ENCODE measurements around the gene EPOP.
A peak's percentile ranks its signal among the peaks of the same experiment; 100 is the strongest.

EPOP gene

GRCh38 chr17:38667099-38667786 lies 7.5 kb downstream of the EPOP start:
- DNase-seq (ENCODE audit: low spot score), result peak; percentile 83
- TF ChIP-seq CTCF (IDR thresholded peaks at IDR 0.05; ENCODE audit: borderline replicate concordance, control extremely low read depth, extremely low read depth, insufficient read depth, missing control alignments), result peak; percentile 99
- in situ Hi-C loops (cut with MboI; ENCODE audit: low sequenced_read_pairs, unreplicated experiment), result loop anchor here (10.0 kb wide), 2 partner anchors 82 to 162 kb away; no protein-coding TSS in a partner anchor

- TF ChIP-seq CTCF (IDR thresholded peaks at IDR 0.05; ENCODE audit: borderline replicate concordance, control extremely low read depth, extremely low read depth, insufficient read depth, missing control alignments), result no peak
- in situ Hi-C loops (cut with MboI; ENCODE audit: low sequenced_read_pairs, unreplicated experiment), result loop anchor here (10.0 kb wide), 2 partner anchors 79 to 159 kb away; no protein-coding TSS in a partner anchor
- no peak for DNase-seq (ENCODE audit: low spot score)
Observed at GRCh38 chr17:38663964-38664644, 10.7 kb downstream of the EPOP start.

- DNase-seq (ENCODE audit: low spot score), result peak; percentile 83
- peak; percentile 86 for TF ChIP-seq CTCF (IDR thresholded peaks at IDR 0.05; ENCODE audit: borderline replicate concordance, control extremely low read depth, extremely low read depth, insufficient read depth, missing control alignments)
- in situ Hi-C loops (cut with MboI; ENCODE audit: low sequenced_read_pairs, unreplicated experiment), result loop anchor here (10.0 kb wide), 2 partner anchors 78 to 158 kb away; no protein-coding TSS in a partner anchor
Observed at GRCh38 chr17:38663125-38663751, 11.5 kb downstream of the EPOP start.

GRCh38 chr17:38660097-38661025 lies 14.4 kb downstream of the EPOP start:
- TF ChIP-seq CTCF (IDR thresholded peaks at IDR 0.05; ENCODE audit: borderline replicate concordance, control extremely low read depth, extremely low read depth, insufficient read depth, missing control alignments), result no peak
- in situ Hi-C loops (cut with MboI; ENCODE audit: low sequenced_read_pairs, unreplicated experiment), result loop anchor here (10.0 kb wide), 2 partner anchors 76 to 156 kb away; no protein-coding TSS in a partner anchor
- peak; percentile 17 for DNase-seq (ENCODE audit: low spot score)

- in situ Hi-C loops (cut with MboI; ENCODE audit: low sequenced_read_pairs, unreplicated experiment), result loop anchor here (10.0 kb wide), 1 partner anchor 225 kb away; no protein-coding TSS in a partner anchor
- no peak for TF ChIP-seq CTCF (IDR thresholded peaks at IDR 0.05; ENCODE audit: borderline replicate concordance, control extremely low read depth, extremely low read depth, insufficient read depth, missing control alignments)
- no peak for DNase-seq (ENCODE audit: low spot score)
Observed at GRCh38 chr17:38659415-38659814, 15.3 kb downstream of the EPOP start.
